ENCODE data around the gene DMAP1. TPM values are rescaled to one million over a fixed set of nuclear protein-coding genes. Genes with fewer than 3 reads are reported as not detected.

The DMAP1 gene
- total and polyA plus RNA-seq, 9 of the 15 experiments (the other 6 are each of a cell fraction or from before 2014, with no cell fraction given) = 1.5 to 51.2 (median 30.3) TPM

DNA sequence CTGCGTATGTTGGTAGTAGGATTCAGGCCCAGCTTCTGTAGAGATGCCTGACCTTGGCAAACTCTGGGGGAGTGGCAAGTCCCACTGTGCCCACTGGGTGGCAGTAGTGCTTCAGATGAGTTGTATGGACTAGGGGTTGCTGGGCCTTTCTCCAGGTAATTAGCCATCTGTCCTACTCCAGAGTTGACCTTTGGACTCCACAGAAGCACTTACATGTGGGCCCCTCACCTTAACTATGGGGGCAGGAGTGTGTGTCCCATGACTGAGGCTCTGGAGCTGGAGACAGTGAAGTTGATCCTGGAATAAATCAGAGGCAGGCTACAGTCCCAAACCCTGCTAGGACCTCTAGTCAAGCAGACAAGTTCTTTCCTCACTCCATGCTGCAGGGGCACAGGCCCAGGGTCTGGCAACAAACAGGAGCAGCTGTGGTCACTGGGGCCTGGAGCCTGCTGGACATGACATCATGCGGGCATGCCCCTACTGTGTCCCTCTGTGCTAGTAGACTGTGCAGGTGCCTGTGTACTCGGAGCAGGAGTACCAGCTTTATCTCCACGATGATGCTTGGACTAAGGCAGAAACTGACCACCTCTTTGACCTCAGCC is 4.6 kb downstream of the DMAP1 start:
- DNase-seq (ENCODE audit: extremely low read depth in 1 of 4, low spot score in 3 of 4) = peak; percentile 78 to 86 (median 84)
- Histone ChIP-seq H3K27me3 (ENCODE audit: control insufficient read depth in 2 of 2, insufficient read depth in 2 of 2, low read length in 2 of 2) (no peaks in the 10 kb centered on the region), H3K9ac (ENCODE audit: insufficient read depth in 1 of 2, low read depth in 2 of 2, low read length in 2 of 2) (no peak overlapping the region), H3K4me1 (replicated peaks in 1 of 2; ENCODE audit: control insufficient read depth in 2 of 2, insufficient read depth in 2 of 2, low read length in 2 of 2) (peaks cover 5 to 13% of the 10 kb centered on the region in 2 experiments; a peak in 4 of 5 replicates), H2AFZ (ENCODE audit: low read depth, low read length) (no peak overlapping the region), H3K79me2 (ENCODE audit: control insufficient read depth, insufficient read depth, low read length) (peaks cover 5% of the 10 kb centered on the region; the same call in 2 of the 3 replicates), H3K4me3 (no peak overlapping the region), H3K36me3 (ENCODE audit: control insufficient read depth, insufficient read depth, low read length) (peaks cover 75% of the 10 kb centered on the region), H4K20me1 (replicated peaks; ENCODE audit: control insufficient read depth, insufficient read depth, low read length) (no peaks in the 10 kb centered on the region; the same call in 1 of the 2 replicates), H3K4me2 (ENCODE audit: insufficient read depth, low read length) (no peak overlapping the region), H3K27ac (ENCODE audit: extremely low read depth, low read depth, low read length) (no peak overlapping the region), H3K9me1 (ENCODE audit: control insufficient read depth, insufficient read depth, low read length) (peaks cover 6% of the 10 kb centered on the region), H3K9me3 (replicated peaks; ENCODE audit: control insufficient read depth, insufficient read depth, low read depth, low read length) (no peaks in the 10 kb centered on the region)
- intact Hi-C loops (cut with micrococcal nuclease) (loop anchor here (1.0 to 10.0 kb wide), 5 partner anchors 76 to 437 kb away; no protein-coding TSS in a partner anchor), in situ Hi-C loops (cut with MboI) (loop anchor here (5.0 kb wide), 1 partner anchor 74 kb away; no protein-coding TSS in a partner anchor)
- no TSS peak for BruUV-seq (replicated peaks)
- peak; percentile 85 for ATAC-seq
- WGBS (ENCODE audit: insufficient coverage, low coverage, missing lambda C conversion rate) = 54% methylated on average over 4 of the region's 4 CpGs
- ChIA-PET POLR2A (interaction anchor here (0.6 to 2.0 kb wide), 10 partner anchors 9 to 434 kb away, joined by 3 to 8 read pairs (median 3); no protein-coding TSS in a partner anchor), CTCF (ENCODE audit: low intra/inter-chr PET ratio) (interaction anchor here (0.6 to 2.6 kb wide), 6 partner anchors 10 to 437 kb away, joined by 3 to 18 read pairs (median 5); no protein-coding TSS in a partner anchor)
- FAIRE-seq = peak; percentile 98
- no peak for TF ChIP-seq RBM25 (IDR thresholded peaks at IDR 0.05; ENCODE audit: low read depth, low read length, severe bottlenecking)
- TF ChIP-seq GTF2E2 (tag; IDR thresholded peaks at IDR 0.05) = no peak
- TF ChIP-seq TFAP4 (CRISPR knock-in tag; IDR thresholded peaks at IDR 0.05; ENCODE audit: borderline replicate concordance) = no peak; the same call in 1 of the 2 replicates
- TF ChIP-seq NR2C1 (IDR thresholded peaks at IDR 0.05) = 0 out of 2 replicates have a peak, but pooled peaks have one; percentile 19
- no peak for TF ChIP-seq NR2C1 (tag; IDR thresholded peaks at IDR 0.05)
- TF ChIP-seq, protein P1, sequence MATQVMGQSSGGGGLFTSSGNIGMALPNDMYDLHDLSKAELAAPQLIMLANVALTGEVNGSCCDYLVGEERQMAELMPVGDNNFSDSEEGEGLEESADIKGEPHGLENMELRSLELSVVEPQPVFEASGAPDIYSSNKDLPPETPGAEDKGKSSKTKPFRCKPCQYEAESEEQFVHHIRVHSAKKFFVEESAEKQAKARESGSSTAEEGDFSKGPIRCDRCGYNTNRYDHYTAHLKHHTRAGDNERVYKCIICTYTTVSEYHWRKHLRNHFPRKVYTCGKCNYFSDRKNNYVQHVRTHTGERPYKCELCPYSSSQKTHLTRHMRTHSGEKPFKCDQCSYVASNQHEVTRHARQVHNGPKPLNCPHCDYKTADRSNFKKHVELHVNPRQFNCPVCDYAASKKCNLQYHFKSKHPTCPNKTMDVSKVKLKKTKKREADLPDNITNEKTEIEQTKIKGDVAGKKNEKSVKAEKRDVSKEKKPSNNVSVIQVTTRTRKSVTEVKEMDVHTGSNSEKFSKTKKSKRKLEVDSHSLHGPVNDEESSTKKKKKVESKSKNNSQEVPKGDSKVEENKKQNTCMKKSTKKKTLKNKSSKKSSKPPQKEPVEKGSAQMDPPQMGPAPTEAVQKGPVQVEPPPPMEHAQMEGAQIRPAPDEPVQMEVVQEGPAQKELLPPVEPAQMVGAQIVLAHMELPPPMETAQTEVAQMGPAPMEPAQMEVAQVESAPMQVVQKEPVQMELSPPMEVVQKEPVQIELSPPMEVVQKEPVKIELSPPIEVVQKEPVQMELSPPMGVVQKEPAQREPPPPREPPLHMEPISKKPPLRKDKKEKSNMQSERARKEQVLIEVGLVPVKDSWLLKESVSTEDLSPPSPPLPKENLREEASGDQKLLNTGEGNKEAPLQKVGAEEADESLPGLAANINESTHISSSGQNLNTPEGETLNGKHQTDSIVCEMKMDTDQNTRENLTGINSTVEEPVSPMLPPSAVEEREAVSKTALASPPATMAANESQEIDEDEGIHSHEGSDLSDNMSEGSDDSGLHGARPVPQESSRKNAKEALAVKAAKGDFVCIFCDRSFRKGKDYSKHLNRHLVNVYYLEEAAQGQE (IDR thresholded peaks at IDR 0.05; ENCODE audit: borderline replicate concordance) = peak; percentile 85
- TF ChIP-seq, protein P1 (CRISPR knock-in tag; IDR thresholded peaks at IDR 0.05; ENCODE audit: low read depth) = no peak
- 0 out of 2 replicates have a peak, but pooled peaks have one; percentile 7 for TF ChIP-seq ZKSCAN1 (IDR thresholded peaks at IDR 0.05; ENCODE audit: low read depth, low read length)
- TF ChIP-seq MYNN (IDR thresholded peaks at IDR 0.05) = peak; percentile 37; the same call in 1 of the 2 replicates
- no peak for TF ChIP-seq MYNN (CRISPR knock-in tag; IDR thresholded peaks at IDR 0.05)
- TF ChIP-seq DEAF1 (CRISPR knock-in tag; IDR thresholded peaks at IDR 0.05) = peak; percentile 74

All from K562 (cell line).